Activated naive CD4-positive, alpha-beta T cell treated with anti-CD3 and anti-CD28 coated beads for 36 hours (primary cell): ENCODE data around the gene CEP152. TPM values are rescaled to one million over a fixed set of nuclear protein-coding genes. Genes with fewer than 3 reads are reported as not detected.
"Not testable (repeated sequence)": the region's sequence is repeated elsewhere in the genome, so short reads cannot be mapped to it uniquely, and the experiment has no call there.

Experiments used
- CTCF ChIA-PET: fragments of 350-600 bp; sonication (Branson Sonifier 250); formaldehyde crosslinking; loops from one replicate; lab custom pipeline; 2021; ENCODE audit warnings: antibody characterized with exemption; lab: Charles Lee
- DNase-seq: peaks from one replicate; pipeline ENCODE4 v3.0.0-alpha.2; 2020
- H3K27ac Mint-ChIP-seq: one replicate; pipeline ENCODE4 v1.8.0; 2021; ENCODE audit warnings: mild to moderate bottlenecking, mixed read lengths
- H3K27me3 Mint-ChIP-seq: one replicate; pipeline ENCODE4 v1.8.0; 2021; ENCODE audit warnings: low read depth, mixed read lengths
- H3K36me3 Mint-ChIP-seq: one replicate; pipeline ENCODE4 v1.8.0; 2021; ENCODE audit warnings: low read depth, mixed read lengths
- H3K4me1 Mint-ChIP-seq: one replicate; pipeline ENCODE4 v1.8.0; 2021; ENCODE audit warnings: low read depth, mixed read lengths
- H3K4me3 Mint-ChIP-seq: one replicate; pipeline ENCODE4 v1.8.0; 2021; ENCODE audit warnings: mild to moderate bottlenecking, moderate library complexity, mixed read lengths
- H3K9me3 Mint-ChIP-seq: one replicate; pipeline ENCODE4 v1.8.0; 2021; ENCODE audit warnings: mixed read lengths
- intact Hi-C: fragments of 100-400 bp; cut with micrococcal nuclease; formaldehyde crosslinking; loops from one replicate; pipeline ENCODE4 v1.15.1; 2023
- total RNA-seq, 2 experiments: library from RNA; stranded (reverse); gene quantifications; one replicate each; pipeline ENCODE4 v1.2.3, GENCODE V29; 2021

Gene CEP152
- total RNA-seq, 2 experiments from 2014 or later: 55.1 to 62.0 TPM

- Mint-ChIP-seq H3K27ac (no peak overlapping the region), H3K4me3 (no peak overlapping the region), H3K4me1 (peaks cover 51% of the 10 kb centered on the region), H3K36me3 (peaks cover 29% of the 10 kb centered on the region), H3K9me3 (no peaks in the 10 kb centered on the region), H3K27me3 (no peaks in the 10 kb centered on the region)
- no peak for DNase-seq
- CTCF ChIA-PET: no interaction called here
- intact Hi-C loops: loop anchor here (5.0 kb wide), 1 partner anchor 467 kb away; no protein-coding TSS in a partner anchor
These were observed 7.0 kb downstream of the CEP152 start for GRCh38 chr15:48803877-48804276.

GRCh38 chr15:48802867-48803266, 8.0 kb downstream of the CEP152 start:
- peaks cover 55% of the 10 kb centered on the region for H3K4me1 Mint-ChIP-seq
- peaks cover 31% of the 10 kb centered on the region for H3K36me3 Mint-ChIP-seq
- H3K4me3 Mint-ChIP-seq: no peak overlapping the region
- H3K27me3 Mint-ChIP-seq: no peaks in the 10 kb centered on the region
- DNase-seq: no peak
- CTCF ChIA-PET: interaction anchor here (0.6 to 0.7 kb wide), 3 partner anchors 41 to 1157 kb away, joined by 3 to 5 read pairs (median 3); no protein-coding TSS in a partner anchor
- intact Hi-C loops: loop anchor here (5.0 kb wide), 1 partner anchor 466 kb away; no protein-coding TSS in a partner anchor
- H3K9me3 Mint-ChIP-seq: no peaks in the 10 kb centered on the region
- no peak overlapping the region for H3K27ac Mint-ChIP-seq

- intact Hi-C loops: loop anchor here (5.0 kb wide), 1 partner anchor 465 kb away; no protein-coding TSS in a partner anchor
These were observed 8.6 kb downstream of the CEP152 start for GRCh38 chr15:48802257-48802656.

GRCh38 chr15:48800811-48801455, 9.9 kb downstream of the CEP152 start:
- Mint-ChIP-seq H3K9me3 (no peaks in the 10 kb centered on the region), H3K4me3 (no peak overlapping the region), H3K27me3 (no peaks in the 10 kb centered on the region), H3K36me3 (peaks cover 45% of the 10 kb centered on the region), H3K4me1 (peaks cover 51% of the 10 kb centered on the region), H3K27ac (no peak overlapping the region)
- no peak for DNase-seq
- intact Hi-C loops: loop anchor here (5.0 kb wide), 1 partner anchor 464 kb away; no protein-coding TSS in a partner anchor
- CTCF ChIA-PET: interaction anchor here (0.9 to 1.3 kb wide), 3 partner anchors 9 to 13 kb away, joined by 3 to 4 read pairs (median 4); partner anchors contain the start of gene CEP152

More at GRCh38 chr15:48802257-48802656, 8.6 kb downstream of the CEP152 start:
- Mint-ChIP-seq H3K36me3 (peaks cover 36% of the 10 kb centered on the region), H3K27ac (no peak overlapping the region), H3K4me1 (peaks cover 61% of the 10 kb centered on the region), H3K27me3 (no peaks in the 10 kb centered on the region), H3K4me3 (no peak overlapping the region), H3K9me3 (no peaks in the 10 kb centered on the region)
- DNase-seq: no peak
- CTCF ChIA-PET: interaction anchor here (0.6 to 1.3 kb wide), 3 partner anchors 9 to 173 kb away, joined by 3 to 4 read pairs (median 4); partner anchors contain the start of gene CEP152

- Mint-ChIP-seq H3K9me3 (no peaks in the 10 kb centered on the region), H3K27me3 (no peaks in the 10 kb centered on the region), H3K4me1 (peaks cover 47% of the 10 kb centered on the region), H3K27ac (no peak overlapping the region), H3K4me3 (no peak overlapping the region), H3K36me3 (peaks cover 44% of the 10 kb centered on the region)
- CTCF ChIA-PET: interaction anchor here (0.7 kb wide), 1 partner anchor 44 kb away, joined by 3 read pairs; no protein-coding TSS in a partner anchor
- DNase-seq: no peak
- intact Hi-C loops: loop anchor here (5.0 kb wide), 1 partner anchor 463 kb away; no protein-coding TSS in a partner anchor
These were observed 10.6 kb downstream of the CEP152 start for GRCh38 chr15:48800245-48800644.

GRCh38 chr15:48798319-48798718, 12.6 kb downstream of the CEP152 start:
- H3K4me1 Mint-ChIP-seq: peaks cover 42% of the 10 kb centered on the region
- H3K4me3 Mint-ChIP-seq: no peak overlapping the region
- intact Hi-C loops: no loop called here
- CTCF ChIA-PET: no interaction called here
- DNase-seq: no peak
- no peaks in the 10 kb centered on the region for H3K9me3 Mint-ChIP-seq
- no peak overlapping the region for H3K27ac Mint-ChIP-seq
- no peaks in the 10 kb centered on the region for H3K27me3 Mint-ChIP-seq
- peaks cover 33% of the 10 kb centered on the region for H3K36me3 Mint-ChIP-seq

GRCh38 chr15:48796930-48797329, 13.9 kb downstream of the CEP152 start:
- CTCF ChIA-PET: no interaction called here
- H3K9me3 Mint-ChIP-seq: no peaks in the 10 kb centered on the region
- no peaks in the 10 kb centered on the region for H3K27me3 Mint-ChIP-seq
- no peak overlapping the region for H3K27ac Mint-ChIP-seq
- intact Hi-C loops: no loop called here
- no peak overlapping the region for H3K4me3 Mint-ChIP-seq
- DNase-seq: no peak
- peaks cover 30% of the 10 kb centered on the region for H3K4me1 Mint-ChIP-seq
- H3K36me3 Mint-ChIP-seq: peaks cover 42% of the 10 kb centered on the region

- intact Hi-C loops: no loop called here
- H3K36me3 Mint-ChIP-seq: peaks cover 42% of the 10 kb centered on the region
- no peak for DNase-seq
- no peaks in the 10 kb centered on the region for H3K27me3 Mint-ChIP-seq
- no peak overlapping the region for H3K27ac Mint-ChIP-seq
- H3K4me1 Mint-ChIP-seq: peaks cover 28% of the 10 kb centered on the region
- no peaks in the 10 kb centered on the region for H3K9me3 Mint-ChIP-seq
- CTCF ChIA-PET: no interaction called here
- no peak overlapping the region for H3K4me3 Mint-ChIP-seq
These were observed 14.3 kb downstream of the CEP152 start for GRCh38 chr15:48796521-48796920.

- intact Hi-C loops: no loop called here
- no peaks in the 10 kb centered on the region for H3K27me3 Mint-ChIP-seq
These were observed 15.0 kb downstream of the CEP152 start for GRCh38 chr15:48795901-48796300.

GRCh38 chr15:48794697-48795134, 16.2 kb downstream of the CEP152 start:
- H3K36me3 Mint-ChIP-seq: peaks cover 47% of the 10 kb centered on the region
- no peak overlapping the region for H3K4me3 Mint-ChIP-seq
- CTCF ChIA-PET: no interaction called here
- H3K27me3 Mint-ChIP-seq: no peaks in the 10 kb centered on the region
- no peaks in the 10 kb centered on the region for H3K9me3 Mint-ChIP-seq
- no peak overlapping the region for H3K27ac Mint-ChIP-seq
- intact Hi-C loops: no loop called here
- DNase-seq: no peak
- H3K4me1 Mint-ChIP-seq: peaks cover 22% of the 10 kb centered on the region

More at GRCh38 chr15:48795901-48796300, 15.0 kb downstream of the CEP152 start:
- Mint-ChIP-seq H3K9me3 (no peaks in the 10 kb centered on the region), H3K4me1 (peaks cover 22% of the 10 kb centered on the region), H3K27ac (no peak overlapping the region), H3K4me3 (no peak overlapping the region), H3K36me3 (peaks cover 39% of the 10 kb centered on the region)
- no peak for DNase-seq
- CTCF ChIA-PET: interaction anchor here (0.8 kb wide), 1 partner anchor 11 kb away, joined by 3 read pairs; no protein-coding TSS in a partner anchor

- intact Hi-C loops: no loop called here
These were observed 18.5 kb downstream of the CEP152 start for GRCh38 chr15:48792408-48792807.

GRCh38 chr15:48790466-48791115, 20.3 kb downstream of the CEP152 start:
- intact Hi-C loops, H3K4me3 Mint-ChIP-seq, H3K27me3 Mint-ChIP-seq, DNase-seq, H3K9me3 Mint-ChIP-seq, H3K27ac Mint-ChIP-seq, H3K4me1 Mint-ChIP-seq: not testable (repeated sequence)
- peaks cover 52% of the 10 kb centered on the region for H3K36me3 Mint-ChIP-seq
- CTCF ChIA-PET: interaction anchor here (0.6 kb wide), 1 partner anchor 250 kb away, joined by 3 read pairs; no protein-coding TSS in a partner anchor

More at GRCh38 chr15:48792408-48792807, 18.5 kb downstream of the CEP152 start:
- H3K9me3 Mint-ChIP-seq: no peaks in the 10 kb centered on the region
- CTCF ChIA-PET: no interaction called here
- no peaks in the 10 kb centered on the region for H3K27me3 Mint-ChIP-seq
- peaks cover 58% of the 10 kb centered on the region for H3K36me3 Mint-ChIP-seq
- no peak for DNase-seq
- H3K4me3 Mint-ChIP-seq: no peak overlapping the region
- peaks cover 10% of the 10 kb centered on the region for H3K4me1 Mint-ChIP-seq
- H3K27ac Mint-ChIP-seq: no peak overlapping the region
